Activated T-helper 9 cell treated with anti-CD3 and anti-CD28 coated beads, Interleukin-2, amount 50 U/mL, for 16 hours (primary cell): ENCODE data around the gene SPEN.
"Not testable (repeated sequence)": the region's sequence is repeated elsewhere in the genome, so short reads cannot be mapped to it uniquely, and the experiment has no call there.

ENCODE experiments used
- DNase-seq: peaks from one replicate; pipeline ENCODE4 v3.0.0-alpha.2; 2020; ENCODE audit warnings: low read depth

The SPEN gene

DNA sequence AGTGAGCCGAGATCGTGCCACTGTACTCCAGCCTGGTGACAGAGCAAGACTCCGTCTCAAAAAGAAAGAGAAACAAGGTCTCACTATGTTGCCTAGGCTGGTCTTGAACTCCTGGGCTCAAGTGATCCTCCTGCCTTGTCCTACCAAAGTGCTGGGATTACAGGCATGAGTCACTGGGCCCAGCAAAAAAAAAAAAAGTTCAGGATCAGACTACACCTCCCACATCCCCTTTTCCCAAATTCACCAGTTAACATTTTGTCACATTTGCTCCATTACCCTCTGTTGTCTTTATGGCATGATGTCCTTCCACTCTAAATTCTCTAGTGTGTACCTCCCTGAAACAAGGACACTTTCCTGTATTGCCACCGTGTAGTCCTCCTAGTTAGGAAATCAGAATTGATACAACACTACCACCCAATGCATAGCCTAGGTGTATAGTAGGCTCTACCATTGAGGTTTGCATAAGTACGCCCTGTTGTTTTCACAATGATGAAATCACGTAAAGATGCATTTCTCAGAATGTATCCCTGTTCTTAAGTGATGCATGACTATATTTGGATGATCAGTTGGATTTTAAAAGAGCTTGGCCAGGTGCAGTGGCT lies 10.7 kb downstream of the SPEN start:
- DNase-seq: no peak

DNA sequence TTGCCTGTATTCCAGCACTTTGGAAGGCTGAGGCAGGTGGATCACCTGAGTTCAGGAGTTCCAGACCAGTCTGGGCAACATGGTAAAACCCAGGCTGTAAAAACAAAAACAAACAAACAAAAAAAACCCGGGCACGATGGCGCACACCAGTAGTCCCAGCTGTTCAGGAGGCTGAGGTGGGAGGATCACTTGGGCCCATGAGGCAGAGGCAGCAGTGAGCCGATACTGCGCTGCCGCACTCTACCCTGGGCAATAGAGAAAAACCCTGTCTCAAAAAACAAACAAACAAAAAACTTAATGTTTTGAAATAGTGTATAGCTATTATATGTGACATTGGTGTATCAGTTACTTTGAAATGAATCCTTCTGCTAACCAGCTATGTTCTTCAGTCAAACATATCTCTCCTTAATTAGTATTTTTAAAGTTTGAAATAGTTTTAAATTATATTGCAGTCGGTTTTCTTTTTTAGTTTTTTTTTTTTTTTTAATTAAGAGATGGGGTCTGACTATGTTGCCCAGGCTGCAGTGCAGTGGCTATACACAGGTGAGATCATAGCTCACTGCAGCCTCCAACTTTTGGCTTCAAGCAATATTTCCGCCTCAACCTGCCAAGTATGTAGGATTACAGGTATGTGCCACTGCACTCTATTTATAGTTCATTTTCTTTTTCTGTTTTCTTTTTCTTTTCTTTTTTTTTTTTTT lies 11.3 kb downstream of the SPEN start:
- DNase-seq: no peak

DNA sequence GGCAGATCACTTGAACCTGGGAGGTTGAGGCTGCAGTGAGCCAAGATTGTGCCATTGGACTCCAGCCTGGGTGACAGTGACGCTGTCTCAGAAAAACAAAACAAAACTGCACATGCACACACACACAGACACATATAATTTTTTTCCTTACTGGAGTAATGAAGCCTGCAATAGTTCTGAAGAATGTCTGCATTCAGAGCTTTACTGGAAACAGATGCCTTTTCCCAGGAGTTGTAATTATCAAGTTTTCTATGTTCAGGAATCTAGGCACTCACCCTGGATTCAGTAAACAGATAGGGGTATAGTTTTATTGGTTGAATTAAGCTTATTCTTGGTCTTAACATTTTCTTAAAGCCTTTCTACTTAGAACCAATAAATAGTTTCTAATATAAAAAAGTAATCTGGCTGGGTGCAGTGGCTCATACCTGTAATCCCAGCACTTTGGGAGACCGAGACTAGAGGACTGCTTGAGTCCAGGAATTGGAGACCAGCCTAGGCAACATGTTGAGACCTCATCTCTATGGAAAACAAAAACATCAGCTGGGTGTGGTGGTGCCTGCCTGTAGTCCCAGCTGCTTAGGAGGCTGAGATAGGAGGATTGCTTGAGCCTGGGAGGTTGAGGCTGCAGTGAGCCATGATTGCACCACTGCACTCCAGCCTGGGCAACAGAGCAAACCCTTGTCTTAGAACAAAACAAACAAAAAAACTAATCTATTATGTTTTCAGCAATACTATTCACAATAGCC lies 15.8 kb downstream of the SPEN start:
- DNase-seq: no peak

DNA sequence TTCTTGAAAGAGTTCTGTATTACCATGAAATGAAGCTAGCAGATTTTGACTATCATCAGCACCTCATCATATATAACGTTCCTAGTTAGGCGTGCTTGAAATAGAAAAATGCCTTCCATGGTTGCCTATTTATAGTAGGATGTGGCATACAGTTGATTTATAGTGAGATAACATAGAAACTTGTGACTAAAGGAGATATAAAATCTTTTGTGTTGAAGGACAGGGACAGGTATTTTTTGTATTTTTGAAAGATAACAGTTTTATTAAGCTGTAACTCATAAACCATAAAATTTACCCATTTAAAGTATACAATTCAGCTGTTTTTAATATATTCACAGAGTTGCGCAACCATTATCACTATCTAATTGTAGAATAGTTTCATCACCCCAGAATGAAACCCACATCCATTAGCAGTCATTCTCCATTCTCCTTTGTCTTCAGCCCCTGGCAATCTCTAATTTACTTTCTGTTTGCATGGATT lies 19.3 kb downstream of the SPEN start:
- DNase-seq: no peak

DNA sequence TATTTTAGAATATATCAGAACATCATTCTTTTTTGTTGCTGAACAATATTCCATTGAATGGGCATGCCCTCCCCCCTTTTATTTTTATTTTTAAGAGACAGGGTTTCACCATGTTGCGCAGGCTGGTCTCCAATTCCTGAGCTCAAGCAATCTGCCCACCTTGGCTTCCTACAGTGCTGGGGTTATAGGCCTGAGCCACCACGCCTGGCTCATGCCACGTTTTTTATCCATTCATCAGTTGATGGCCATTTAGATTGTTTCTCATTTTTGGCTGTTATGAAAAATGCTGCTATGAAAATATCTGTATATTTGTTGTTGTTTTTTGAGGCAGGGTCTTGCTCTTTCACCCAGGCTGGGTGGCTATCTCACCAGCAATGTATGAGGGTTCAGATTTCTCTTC lies 19.8 kb downstream of the SPEN start:
- no peak for DNase-seq

DNA sequence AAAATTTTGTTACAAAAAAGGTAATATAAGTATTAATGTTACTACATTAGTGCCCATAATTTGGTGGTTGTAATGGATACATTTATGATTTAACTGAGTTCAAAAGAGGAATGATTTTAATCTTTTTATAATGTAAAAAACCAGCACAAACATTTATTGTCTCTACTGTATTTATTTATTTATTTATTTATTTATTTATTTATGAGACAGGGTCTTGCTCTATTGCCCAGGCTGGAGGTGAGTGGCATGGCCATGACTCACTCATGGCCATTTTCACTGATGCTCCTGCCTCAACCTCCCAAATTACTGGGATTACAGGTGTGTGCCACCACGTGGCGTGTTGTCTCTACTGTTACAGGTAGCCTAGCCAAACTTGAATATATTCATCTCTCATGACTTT lies 21.9 kb downstream of the SPEN start:
- no peak for DNase-seq

DNA sequence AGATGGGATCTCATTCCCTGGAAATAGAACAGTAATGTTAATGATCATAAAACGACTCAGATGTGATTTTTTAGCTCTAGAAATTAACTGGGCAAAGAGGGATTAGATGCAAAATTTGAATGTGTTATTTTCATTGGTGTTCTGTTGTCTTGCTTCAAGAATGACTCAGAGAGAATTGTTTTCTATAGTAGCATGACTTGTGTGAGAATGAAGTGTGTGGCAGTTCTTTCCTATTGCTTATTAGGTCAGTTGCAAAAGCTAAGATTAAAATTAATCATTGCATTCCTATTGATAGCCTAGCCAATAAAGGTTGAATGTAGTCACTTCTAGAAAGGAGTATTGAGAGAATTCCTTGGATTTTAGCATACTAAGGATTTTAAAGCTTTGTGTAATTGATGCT lies 22.9 kb downstream of the SPEN start:
- DNase-seq: no peak

DNA sequence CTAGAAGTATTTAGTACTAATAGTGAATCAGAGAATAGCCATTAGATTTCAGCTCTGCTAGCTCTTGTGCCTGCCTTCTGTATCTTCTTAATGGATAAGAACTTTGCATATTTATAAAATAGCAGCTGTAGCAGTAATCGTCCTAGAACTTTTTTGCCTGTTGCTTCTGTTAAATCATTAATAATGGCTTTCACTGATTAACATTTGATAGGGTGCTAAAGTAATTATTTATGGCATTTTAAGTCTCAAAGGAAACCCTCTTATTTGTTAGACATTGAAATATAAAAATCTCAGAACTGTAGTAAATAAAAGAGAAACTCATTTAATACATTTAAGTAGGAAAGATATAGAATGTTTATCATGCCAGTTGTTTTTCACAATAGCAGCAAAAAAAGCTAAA lies 27.0 kb downstream of the SPEN start:
- no peak for DNase-seq

DNA sequence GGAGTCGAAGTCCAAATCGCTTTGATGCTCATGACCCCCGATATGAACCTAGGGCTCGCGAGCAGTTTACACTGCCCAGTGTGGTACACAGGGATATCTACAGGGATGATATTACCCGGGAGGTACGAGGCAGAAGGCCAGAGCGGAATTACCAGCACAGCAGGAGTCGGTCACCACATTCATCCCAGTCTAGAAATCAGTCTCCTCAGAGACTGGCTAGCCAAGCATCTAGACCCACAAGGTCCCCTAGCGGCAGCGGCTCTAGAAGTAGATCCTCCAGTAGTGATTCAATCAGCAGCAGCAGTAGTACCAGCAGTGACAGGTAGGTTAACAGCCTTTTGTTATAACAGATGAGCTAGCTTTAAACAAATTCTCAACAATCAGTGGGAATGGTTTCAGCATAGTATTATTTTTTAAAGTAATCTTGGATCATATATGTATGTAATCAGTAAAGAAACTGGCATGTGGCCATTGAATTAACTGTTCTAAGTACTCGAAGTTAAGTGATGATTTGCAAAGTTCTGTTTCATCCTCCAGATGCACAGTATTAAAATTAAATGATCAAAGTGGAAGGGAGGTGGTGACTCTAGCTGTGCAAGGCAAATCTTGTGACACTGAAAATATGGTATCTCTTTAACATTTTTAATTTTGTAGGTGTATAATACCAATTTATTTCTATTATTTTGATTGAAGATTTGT lies 29.0 kb downstream of the SPEN start:
- no peak for DNase-seq

DNA sequence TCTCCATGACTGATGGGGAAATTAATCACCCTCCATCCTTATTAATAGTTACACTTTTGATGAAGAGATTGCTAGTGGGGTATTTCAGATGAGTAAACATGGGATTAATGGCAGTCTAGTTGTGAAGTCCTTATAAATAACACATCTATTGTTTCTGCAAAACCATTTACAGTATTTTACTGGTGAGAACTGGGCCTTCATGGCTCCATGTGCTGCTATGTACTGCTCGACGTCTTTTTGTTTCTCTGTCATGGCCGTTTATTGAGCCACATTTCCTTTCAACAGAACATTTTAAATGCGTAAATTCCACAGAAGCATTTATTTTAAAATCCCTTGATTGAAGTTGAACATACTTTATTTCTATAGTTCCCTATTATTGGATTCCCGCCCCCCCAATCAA lies 34.5 kb downstream of the SPEN start:
- DNase-seq: no peak

DNA sequence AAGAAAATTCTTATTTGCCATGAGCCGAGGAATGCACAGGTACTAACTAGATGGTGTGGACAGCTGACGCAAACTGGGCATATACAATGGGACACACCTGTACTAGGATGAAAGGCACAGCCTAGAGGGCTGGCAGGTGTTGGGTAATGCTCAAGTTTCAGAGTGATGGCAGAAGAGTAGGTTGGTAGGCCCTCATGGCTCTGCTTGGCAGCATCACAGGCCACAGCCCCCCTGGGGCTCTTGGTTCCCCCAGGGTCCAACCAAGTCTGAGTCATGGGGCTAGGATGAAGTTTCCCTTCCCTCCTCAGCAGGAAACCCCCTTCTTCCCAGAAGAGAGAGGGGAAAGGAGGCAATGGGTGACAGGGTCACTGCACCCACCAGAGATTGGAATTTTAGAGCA lies 35.2 kb downstream of the SPEN start:
- no peak for DNase-seq

DNA sequence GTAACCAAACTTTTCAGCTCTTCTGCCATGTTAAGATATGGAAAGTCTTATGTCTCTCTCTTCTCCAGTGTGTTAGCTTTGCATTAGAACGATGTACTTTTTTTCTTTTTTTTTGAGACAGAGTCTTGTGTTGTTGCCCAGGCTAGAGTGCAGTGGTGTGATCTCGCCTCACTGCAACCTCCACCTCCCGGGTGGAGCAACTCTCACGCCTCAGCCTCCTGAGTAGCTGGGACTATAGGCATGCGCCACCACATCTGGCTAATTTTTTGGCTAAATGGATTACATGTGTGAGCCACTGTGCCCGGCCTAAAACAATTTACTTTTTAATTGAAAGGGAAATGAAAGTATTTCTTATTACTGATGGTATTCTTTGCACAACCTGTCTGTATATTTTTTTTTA lies 35.8 kb downstream of the SPEN start:
- no peak for DNase-seq

DNA sequence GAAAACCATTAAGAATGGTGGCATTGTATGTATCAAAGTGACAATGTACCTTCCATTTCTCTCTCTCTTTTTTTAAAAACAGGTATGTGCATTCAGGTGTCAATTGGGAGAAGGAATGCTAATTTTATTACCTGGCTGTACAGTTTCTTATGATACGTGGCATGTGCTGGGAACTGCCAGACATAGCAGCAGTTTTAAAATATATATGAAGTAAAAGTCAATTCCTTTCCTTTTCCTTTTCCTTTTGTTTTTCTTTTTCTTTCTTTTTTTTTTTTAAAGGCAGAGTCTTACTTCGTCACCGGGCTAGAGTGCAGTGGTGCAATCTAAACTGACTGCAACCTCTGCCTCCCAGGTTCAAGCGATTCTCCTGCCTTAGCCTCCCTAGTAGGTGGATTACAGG lies 37.0 kb downstream of the SPEN start:
- no peak for DNase-seq

DNA sequence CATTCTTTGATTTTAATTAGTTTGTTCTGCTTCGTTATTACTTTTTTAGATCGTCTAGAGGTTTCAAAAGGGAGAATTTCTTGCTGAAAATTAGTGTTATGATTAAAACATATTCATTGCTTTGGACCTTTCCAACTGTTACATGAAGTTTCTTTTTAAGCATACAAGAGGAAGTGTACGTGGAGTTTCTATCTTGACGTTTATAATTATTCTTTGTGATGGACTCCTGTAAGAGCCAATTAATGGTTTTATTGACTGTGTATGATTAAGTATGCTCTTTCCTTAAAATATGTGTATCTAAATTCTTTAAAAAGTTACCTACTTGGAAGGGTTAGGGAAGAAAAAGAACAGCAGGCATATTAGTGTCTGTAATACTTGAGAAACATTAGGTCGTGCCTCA lies 37.8 kb downstream of the SPEN start:
- no peak for DNase-seq

DNA sequence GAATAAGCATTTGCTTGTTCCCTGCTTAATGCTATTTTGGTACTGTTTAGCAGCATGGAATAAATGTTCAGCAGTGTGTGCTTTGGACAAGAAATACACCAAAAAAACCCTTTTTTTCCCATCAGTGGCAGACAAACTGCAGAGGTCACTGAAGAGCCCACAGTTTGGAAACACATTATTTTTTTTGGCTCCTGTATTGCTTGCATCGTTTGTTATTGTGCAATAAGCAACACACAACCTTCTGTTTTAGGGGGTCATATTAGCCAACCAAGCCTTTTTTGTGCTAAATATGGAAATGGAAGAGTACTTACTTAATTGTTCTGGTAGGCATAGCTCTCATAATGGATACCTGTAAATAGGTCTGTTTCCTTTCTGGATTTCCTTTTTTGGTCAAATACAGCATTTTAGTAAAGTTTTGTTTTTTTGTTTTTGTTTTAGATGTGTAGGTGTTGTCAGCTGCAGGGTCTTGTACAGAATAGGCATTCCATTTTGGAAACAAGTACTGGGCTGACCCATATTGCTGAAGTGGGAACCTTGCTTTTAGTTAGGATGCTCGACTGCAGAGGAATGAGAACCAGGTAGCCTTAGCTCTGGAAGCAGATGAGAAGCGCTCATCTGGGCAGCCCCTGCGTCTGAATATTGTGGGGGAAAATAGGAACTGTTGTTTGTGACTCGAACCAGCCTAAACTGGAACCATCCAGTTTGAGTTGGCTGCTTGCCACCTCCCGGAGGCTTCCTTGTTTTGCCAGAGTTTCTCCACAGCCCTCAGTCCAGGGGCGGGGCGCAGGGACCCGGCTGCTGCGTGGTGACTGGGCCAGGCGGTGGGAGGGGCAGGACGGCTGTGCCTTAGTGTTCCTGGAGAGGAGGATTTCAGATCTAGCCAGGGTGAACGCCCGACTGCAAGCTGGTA lies 38.4 kb downstream of the SPEN start:
- no peak for DNase-seq

DNA sequence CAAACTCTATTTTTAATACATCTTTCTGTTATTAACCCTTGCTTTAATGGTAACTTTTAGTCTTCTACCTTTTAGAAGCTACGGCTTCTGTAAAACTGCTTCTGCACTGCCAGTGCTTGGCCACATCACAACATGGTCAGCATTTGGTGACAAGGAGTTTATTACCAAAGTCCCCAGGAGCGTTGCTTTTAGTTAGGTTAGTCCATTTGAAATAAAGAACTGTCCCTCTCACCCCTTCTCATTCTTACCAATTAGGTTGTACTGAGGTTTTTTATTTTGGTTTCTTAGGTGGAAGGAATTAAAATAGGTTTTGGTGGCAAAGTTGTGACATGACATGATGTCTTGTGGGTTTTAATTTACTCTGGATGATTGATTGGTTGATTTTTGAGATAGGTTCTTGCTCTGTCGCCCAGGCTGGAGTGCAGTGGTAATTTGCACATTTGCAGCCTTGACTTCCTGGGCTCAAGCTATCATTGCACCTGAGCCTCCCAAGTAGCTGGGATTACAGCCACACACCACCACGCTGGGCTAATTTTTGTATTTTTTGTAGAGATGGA lies 39.2 kb downstream of the SPEN start:
- DNase-seq: no peak

DNA sequence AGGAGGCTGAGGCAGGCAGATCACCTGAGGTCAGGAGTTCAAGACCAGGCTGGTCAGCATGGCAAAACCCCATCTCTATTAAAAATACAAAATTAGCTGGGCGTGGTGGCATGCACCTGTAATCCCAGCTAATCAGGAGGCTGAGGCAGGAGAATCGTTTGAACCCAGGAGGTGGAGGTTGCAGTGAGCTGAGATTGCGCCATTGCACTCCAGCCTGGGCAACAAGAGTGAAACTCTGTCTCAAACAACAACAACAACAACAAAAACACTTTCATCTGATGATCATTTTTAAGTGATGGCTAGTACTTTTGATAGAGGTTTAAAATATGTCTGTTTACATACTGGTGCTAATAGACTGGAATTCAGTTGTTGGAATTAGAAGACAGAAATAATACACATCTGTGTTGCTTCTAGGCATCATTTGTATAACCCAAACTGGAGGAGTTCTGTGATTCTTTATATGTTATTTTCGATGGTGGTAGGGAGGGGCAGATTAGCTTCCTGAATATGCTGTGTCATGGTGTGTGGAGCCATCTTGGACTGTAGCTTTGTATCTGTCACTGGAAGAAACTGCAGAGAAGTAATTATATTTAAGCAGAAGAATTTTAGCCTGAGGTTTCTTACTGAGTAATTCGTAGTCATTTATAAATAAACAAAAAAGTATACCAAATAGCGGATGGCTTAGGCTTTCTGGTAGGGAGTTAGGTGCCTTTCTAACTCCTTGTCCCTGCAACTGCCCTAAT lies 45.5 kb downstream of the SPEN start:
- DNase-seq: not testable (repeated sequence)

DNA sequence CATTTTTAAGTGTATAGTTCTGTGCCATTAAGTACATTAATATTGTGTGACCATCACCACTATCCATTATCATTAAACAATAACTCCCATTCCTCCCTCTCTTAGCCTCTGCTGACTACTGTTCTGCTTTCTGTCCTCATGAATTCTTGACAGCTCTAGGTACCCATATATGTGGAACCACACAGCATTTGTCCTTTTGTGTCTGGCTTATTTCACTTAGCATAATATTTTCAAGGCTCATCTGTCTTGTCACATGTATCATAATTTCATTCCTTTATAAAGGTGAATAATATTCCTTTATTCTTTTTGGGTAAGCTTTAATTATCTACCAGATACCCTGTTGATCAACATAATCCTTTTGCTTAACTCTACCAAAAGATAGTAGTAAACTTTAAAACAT lies 47.7 kb downstream of the SPEN start:
- no peak for DNase-seq

DNA sequence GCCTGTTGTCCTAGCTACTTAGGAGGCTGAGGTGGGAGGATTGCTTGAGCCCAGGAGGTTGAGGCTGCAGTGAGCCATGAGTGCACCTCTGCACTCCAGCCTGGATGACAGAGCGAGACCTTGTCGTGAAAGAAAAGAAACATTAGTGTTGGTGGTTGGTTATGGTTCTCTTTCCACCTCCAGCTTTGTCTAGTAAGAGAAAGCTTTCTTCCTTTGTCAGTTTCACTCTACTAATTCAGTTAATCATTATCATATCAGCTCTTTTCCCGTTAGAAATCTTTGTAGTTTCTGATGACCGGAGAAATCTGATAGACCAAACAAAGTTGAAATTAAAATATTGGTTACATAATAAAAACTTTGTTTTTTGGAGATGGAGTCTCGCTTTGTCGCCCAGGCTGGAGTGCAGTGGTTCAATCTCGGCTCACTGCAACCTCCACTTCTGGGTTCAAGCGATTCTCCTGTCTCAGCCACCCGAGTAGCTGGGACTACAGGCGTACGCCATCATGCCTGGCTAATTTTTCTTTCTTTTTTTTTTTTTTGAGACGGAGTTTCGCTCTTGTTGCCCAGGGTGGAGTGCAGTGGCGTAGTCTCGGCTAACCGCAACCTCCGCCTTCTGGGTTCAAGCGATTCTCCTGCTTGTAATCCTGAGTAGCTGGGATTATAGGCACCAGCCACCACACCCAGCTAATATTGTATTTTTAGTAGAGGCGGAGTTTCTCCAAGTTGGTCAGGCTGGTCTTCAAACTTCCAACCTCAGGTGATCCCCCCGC lies 49.5 kb downstream of the SPEN start:
- DNase-seq: not testable (repeated sequence)

DNA sequence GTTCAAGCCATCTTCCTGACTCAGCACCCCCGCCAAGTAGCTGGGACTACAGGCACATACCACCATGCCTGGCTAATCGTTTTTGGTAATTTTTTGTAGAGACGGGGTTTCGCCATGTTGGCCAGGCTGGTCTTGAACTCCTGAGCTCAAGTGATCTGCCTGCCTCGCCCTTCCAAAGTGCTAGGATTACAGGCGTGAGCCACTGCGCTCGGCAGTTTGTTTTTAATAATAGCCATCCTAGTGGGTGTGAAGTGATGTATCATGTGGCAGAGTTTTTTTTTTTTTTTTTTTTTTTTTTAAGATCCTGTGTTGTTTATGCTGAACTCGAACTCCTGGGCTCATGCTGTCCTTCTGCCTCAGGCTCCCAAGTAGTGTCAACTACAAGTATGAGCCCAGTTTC lies 51.8 kb downstream of the SPEN start:
- DNase-seq: no peak
